ENCODE results near the gene SNTG2.

SNTG2 gene

DNA sequence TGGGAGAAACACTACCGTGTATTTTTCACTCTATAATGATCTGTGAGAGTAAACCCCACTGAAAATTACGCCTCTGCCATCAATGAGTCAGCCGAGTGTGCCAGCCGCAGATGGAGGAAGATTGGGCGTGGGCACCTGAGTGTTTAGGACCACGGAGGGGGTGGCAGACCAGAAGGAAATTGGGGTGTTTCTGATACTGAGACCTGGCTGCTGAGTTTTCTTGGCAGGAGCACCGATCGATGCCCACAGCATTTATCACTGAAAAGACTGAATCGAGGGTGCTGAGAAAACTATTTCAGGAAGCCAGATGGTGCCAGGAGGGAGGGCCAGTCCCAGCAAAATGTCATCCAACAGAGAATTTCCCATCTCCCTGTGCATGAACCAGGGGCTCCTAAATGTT lies 370.7 kb downstream of the SNTG2 start:
- DNase-seq (ENCODE audit: extremely low read depth, low read depth): no peak
- TF ChIP-seq, protein P1, sequence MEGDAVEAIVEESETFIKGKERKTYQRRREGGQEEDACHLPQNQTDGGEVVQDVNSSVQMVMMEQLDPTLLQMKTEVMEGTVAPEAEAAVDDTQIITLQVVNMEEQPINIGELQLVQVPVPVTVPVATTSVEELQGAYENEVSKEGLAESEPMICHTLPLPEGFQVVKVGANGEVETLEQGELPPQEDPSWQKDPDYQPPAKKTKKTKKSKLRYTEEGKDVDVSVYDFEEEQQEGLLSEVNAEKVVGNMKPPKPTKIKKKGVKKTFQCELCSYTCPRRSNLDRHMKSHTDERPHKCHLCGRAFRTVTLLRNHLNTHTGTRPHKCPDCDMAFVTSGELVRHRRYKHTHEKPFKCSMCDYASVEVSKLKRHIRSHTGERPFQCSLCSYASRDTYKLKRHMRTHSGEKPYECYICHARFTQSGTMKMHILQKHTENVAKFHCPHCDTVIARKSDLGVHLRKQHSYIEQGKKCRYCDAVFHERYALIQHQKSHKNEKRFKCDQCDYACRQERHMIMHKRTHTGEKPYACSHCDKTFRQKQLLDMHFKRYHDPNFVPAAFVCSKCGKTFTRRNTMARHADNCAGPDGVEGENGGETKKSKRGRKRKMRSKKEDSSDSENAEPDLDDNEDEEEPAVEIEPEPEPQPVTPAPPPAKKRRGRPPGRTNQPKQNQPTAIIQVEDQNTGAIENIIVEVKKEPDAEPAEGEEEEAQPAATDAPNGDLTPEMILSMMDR (IDR thresholded peaks at IDR 0.05; ENCODE audit: low read depth, low read length): no peak

DNA sequence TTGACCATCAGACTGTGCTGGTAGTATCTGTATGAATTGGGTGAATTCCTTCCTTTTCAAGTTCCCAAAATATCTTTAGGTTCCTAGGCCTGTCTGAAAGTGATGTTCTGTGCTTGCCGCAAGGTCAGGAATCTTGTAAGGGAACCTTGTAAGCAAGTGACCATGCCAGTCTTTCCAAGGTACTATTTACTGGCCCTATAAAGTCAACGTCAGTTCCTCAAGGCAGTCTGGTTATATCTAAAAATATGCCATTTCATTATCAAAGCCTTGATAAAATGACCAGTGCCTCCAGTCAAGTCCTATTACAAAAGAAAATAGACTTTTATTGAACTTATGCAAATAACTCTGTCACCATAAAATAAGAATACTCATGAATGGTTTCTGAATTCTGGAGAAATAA lies 374.2 kb downstream of the SNTG2 start:
- TF ChIP-seq, protein P1 (IDR thresholded peaks at IDR 0.05; ENCODE audit: low read depth, low read length): no peak
- no peak for DNase-seq (ENCODE audit: extremely low read depth, low read depth)

DNA sequence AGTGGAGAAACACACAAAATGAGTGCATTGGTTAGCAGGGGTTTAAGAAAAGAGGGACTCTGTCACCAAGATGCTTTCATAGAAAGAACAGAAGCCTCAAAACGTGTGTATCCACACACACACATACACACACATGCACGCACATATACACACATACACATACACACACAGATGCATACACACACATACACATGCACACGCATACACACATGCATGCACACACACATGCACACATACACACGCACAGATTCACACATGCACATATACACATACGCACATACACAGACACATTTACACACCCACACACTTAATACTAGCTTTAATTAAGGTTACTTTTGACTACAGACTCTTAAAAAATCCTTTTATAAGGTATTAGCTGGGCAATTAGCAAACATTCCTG lies 378.0 kb downstream of the SNTG2 start:
- no peak for DNase-seq (ENCODE audit: extremely low read depth, low read depth)
- TF ChIP-seq, protein P1 (IDR thresholded peaks at IDR 0.05; ENCODE audit: low read depth, low read length): no peak

DNA sequence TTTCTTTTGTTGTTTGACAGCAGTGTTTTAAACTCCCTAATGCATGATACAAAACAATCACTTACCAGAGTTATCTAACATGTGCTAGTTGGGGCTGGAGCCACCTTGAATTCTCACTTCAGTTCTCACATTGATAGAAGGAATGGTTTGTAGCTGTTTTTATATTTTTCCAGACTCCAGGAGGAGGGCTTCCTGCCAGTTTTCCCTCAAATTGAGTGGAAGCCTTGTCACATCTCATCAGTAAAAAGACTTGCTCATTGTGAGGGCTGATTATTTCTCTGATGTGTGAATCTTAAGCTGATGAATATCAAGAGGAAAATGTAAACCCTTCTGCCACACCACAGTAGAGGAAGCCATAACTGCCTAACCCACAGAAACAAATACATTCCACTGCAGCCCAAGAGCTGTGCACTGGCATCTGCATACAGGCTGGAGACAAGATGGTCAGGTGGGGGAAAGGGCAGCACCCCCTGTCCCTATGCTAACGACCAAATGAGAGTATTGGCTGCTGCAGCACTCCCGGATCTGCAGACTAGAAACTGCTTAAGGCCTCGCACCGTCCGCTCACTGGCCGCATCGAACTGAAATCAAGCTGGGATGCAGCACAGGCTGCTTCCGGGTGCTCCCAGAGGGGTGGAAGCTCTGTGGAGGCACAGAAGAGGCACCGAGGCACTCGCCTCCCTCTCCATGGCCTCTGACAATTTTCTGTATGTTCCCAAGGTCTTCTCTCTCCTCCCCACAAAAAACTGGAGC lies 388.9 kb downstream of the SNTG2 start:
- TF ChIP-seq, protein P1 (IDR thresholded peaks at IDR 0.05; ENCODE audit: low read depth, low read length): no peak
- DNase-seq (ENCODE audit: extremely low read depth, low read depth): no peak

DNA sequence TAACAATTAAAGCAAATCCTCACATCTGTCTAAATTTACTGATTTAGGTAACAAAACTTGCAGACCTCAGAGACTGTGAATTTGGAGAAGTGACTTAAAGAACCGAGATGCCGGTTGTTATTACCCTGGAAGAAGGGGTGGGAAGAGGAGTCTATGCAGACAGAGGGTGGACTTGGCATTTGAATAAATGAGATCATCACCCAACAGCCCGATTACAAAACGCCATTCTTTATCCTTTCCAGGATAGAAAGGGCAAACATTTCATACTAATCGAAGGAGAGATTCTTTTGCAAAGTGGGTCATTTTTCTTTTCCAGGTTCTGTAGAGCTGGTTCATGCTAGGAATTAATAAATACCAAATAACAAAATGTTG lies 389.5 kb downstream of the SNTG2 start:
- DNase-seq (ENCODE audit: extremely low read depth, low read depth): no peak
- TF ChIP-seq, protein P1 (IDR thresholded peaks at IDR 0.05; ENCODE audit: low read depth, low read length): no peak

DNA sequence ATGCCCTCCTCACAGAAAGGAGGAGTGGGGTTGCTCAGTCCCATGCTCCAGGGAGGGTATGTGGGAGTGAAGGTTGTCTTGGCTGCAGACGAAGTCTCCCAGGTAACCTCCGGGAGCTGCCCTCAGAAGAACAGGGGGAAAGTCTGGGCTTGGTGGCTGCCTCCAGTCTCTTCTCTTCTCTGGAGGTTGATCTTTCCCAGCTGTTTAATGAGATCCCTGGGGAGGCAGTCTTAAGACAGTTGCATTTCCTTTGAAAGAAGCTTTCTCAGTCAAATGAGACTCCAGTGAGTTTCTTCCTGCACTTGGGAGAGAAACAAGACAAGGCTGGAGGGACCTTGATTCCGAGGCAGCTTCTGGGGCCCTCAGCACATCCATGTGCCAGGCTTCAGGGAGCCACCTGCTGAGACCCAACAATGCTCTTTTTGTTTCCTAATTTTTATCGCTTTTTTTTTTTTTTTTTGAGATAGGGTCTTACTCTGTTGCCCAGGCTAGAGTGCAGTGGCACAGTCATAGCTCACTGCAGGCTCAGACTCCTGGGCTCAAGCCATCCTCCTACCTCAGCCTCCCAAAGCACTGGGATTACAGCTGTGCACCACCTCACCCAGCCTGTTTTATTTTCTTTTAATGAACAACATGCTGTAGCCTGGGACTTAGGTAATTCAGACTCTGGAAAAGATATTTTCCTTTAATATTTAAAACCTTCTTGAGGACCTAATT lies 390.9 kb downstream of the SNTG2 start:
- no peak for DNase-seq (ENCODE audit: extremely low read depth, low read depth)
- TF ChIP-seq, protein P1 (IDR thresholded peaks at IDR 0.05; ENCODE audit: low read depth, low read length): no peak

DNA sequence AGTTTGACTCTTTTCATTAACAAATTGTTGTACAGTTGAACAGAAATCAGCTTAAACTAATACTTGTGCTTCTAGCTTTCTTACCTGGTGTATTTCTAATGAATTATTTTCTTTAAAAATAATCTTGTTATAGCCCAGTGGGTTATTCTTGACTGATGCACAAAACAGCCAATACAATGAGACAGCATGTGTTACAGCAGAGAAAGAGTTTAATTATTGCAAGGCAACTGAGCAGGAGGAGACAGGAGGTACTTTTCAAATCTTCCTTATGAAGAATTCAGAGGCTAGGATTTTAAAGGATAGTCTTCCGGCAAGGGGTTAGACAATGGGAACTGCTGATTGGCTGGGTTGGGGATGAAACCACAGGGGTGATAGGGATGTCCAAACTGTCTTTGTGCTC lies 398.1 kb downstream of the SNTG2 start:
- no peak for DNase-seq (ENCODE audit: extremely low read depth, low read depth)
- TF ChIP-seq, protein P1 (IDR thresholded peaks at IDR 0.05; ENCODE audit: low read depth, low read length): no peak
